Esophagus squamous epithelium (tissue), 4 donors: ENCODE results near the gene SELENOP.

Experiments
- POLR2A ChIP-seq, 4 donors: fragments of 450-650 bp; IDR thresholded peaks; one replicate each; pipeline ENCODE4 v1.6.1; 2017; ENCODE audit warnings: antibody characterized with exemption in 4 of 4, mild to moderate bottlenecking in 4 of 4, moderate library complexity in 3 of 4
- TF ChIP-seq, protein P1 (sequence below), 6 experiments: fragments of 450-650 bp in 4 of 6; fragments of 200-600 bp in 2 of 6; sonication (generic) in 2 of 6; IDR thresholded peaks; one replicate each; pipeline ENCODE4 v1.5.1; 2016 to 2019; ENCODE audit warnings: antibody characterized with exemption in 6 of 6, mild to moderate bottlenecking in 4 of 6, moderate library complexity in 4 of 6

DNA sequence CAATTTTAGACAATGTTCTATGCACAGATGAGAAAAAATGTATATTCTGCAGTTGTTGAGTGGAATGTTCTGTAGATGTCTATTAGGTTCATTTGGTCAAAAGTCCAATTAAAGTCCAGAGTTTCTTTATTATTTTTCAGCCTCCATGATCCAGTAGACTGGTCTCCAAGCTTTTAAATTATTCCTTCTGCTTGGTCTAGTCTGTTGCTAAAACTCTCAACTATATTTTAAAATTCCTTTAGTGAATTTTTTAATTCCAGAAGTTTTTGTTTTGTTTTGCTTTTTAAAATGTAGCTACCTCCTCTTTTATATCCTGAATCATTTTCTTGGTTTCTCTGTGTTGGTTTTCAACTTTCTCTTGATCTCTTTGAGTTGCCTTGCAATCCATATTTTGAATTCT lies 24.6 kb downstream of the SELENOP start:
- TF ChIP-seq, protein P1, sequence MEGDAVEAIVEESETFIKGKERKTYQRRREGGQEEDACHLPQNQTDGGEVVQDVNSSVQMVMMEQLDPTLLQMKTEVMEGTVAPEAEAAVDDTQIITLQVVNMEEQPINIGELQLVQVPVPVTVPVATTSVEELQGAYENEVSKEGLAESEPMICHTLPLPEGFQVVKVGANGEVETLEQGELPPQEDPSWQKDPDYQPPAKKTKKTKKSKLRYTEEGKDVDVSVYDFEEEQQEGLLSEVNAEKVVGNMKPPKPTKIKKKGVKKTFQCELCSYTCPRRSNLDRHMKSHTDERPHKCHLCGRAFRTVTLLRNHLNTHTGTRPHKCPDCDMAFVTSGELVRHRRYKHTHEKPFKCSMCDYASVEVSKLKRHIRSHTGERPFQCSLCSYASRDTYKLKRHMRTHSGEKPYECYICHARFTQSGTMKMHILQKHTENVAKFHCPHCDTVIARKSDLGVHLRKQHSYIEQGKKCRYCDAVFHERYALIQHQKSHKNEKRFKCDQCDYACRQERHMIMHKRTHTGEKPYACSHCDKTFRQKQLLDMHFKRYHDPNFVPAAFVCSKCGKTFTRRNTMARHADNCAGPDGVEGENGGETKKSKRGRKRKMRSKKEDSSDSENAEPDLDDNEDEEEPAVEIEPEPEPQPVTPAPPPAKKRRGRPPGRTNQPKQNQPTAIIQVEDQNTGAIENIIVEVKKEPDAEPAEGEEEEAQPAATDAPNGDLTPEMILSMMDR (IDR thresholded peaks at IDR 0.05) = no peak
- TF ChIP-seq POLR2A (IDR thresholded peaks at IDR 0.05) = no peak
